HEK293T (cell line): ENCODE measurements around the gene INTS15.
"Not testable (repeated sequence)": the region's sequence is repeated elsewhere in the genome, so short reads cannot be mapped to it uniquely, and the experiment has no call there.

ENCODE experiments used
- CTCF ChIA-PET: fragments of 350-600 bp; formaldehyde crosslinking; extraction: SDS; loops from one replicate; lab custom pipeline; 2021; ENCODE audit warnings: antibody characterized with exemption, inconsistent platforms; lab: Yijun Ruan, JAX
- POLR2A ChIA-PET: fragments of 350-600 bp; formaldehyde crosslinking; extraction: SDS; loops from one replicate; lab custom pipeline; 2020; ENCODE audit warnings: antibody characterized with exemption, inconsistent platforms; lab: Yijun Ruan, JAX
- DNase-seq: peaks from one replicate; pipeline ENCODE4 v3.0.0; 2012; ENCODE audit warnings: mixed read lengths; ENCODE audit errors: extremely low spot score
- ARNT ChIP-seq: fragments of 450-650 bp; IDR thresholded peaks from 2 replicates; pipeline ENCODE4 v1.6.1; 2017; ENCODE audit warnings: mild to moderate bottlenecking
- BHLHE40 ChIP-seq: fragments of 450-650 bp; IDR thresholded peaks from 2 replicates; pipeline ENCODE4 v1.6.1; 2016; ENCODE audit warnings: mild to moderate bottlenecking, moderate library complexity, borderline replicate concordance
- CTBP1 ChIP-seq: fragments of 450-650 bp; IDR thresholded peaks from 2 replicates; pipeline ENCODE4 v1.6.1; 2016; ENCODE audit warnings: borderline replicate concordance
- ELF4 ChIP-seq: fragments of 450-650 bp; IDR thresholded peaks from 2 replicates; pipeline ENCODE4 v1.6.1; 2017; ENCODE audit warnings: antibody characterized with exemption
- FOXA1 ChIP-seq: fragments of 450-650 bp; IDR thresholded peaks from 2 replicates; pipeline ENCODE4 v1.6.1; 2016; ENCODE audit warnings: mild to moderate bottlenecking
- FOXK2 ChIP-seq: fragments of 450-650 bp; IDR thresholded peaks from 2 replicates; pipeline ENCODE4 v1.6.1; 2016; ENCODE audit warnings: mild to moderate bottlenecking
- FOXM1 ChIP-seq: fragments of 450-650 bp; IDR thresholded peaks from 2 replicates; pipeline ENCODE4 v1.6.1; 2017; ENCODE audit warnings: mild to moderate bottlenecking, borderline replicate concordance
- HDGF ChIP-seq: fragments of 450-650 bp; IDR thresholded peaks from 2 replicates; pipeline ENCODE4 v1.6.1; 2017; ENCODE audit warnings: antibody characterized with exemption, borderline replicate concordance
- L3MBTL2 ChIP-seq: fragments of 450-650 bp; conservative IDR thresholded peaks from 2 replicates; pipeline ENCODE4 v1.6.1; 2016; ENCODE audit warnings: mild to moderate bottlenecking
- LEF1 ChIP-seq: fragments of 450-650 bp; IDR thresholded peaks from 2 replicates; pipeline ENCODE4 v1.6.1; 2017; ENCODE audit warnings: mild to moderate bottlenecking, borderline replicate concordance
- NFRKB ChIP-seq: fragments of 450-650 bp; IDR thresholded peaks from 2 replicates; pipeline ENCODE4 v1.6.1; 2016; ENCODE audit warnings: mild to moderate bottlenecking, moderate library complexity
- PKNOX1 ChIP-seq: fragments of 450-650 bp; IDR thresholded peaks from 2 replicates; pipeline ENCODE4 v1.6.1; 2016
- SP1 ChIP-seq: fragments of 450-650 bp; IDR thresholded peaks from 2 replicates; pipeline ENCODE4 v1.6.1; 2017
- SUZ12 ChIP-seq: fragments of 450-650 bp; IDR thresholded peaks from 2 replicates; pipeline ENCODE4 v1.6.1; 2016; ENCODE audit warnings: mild to moderate bottlenecking
- TARDBP ChIP-seq: fragments of 450-650 bp; IDR thresholded peaks from 2 replicates; pipeline ENCODE4 v1.6.1; 2016
- ZNF384 ChIP-seq: fragments of 450-650 bp; IDR thresholded peaks from 2 replicates; pipeline ENCODE4 v1.6.1; 2016

Gene INTS15

GRCh38 chr7:6623589-6624245 lies 33.9 kb downstream of the INTS15 start:
- ChIA-PET CTCF (no interaction called here), POLR2A (interaction anchor here (3.5 kb wide), 1 partner anchor 13 kb away, joined by 11 read pairs; the partner anchor contains the start of gene ZNF316)
- DNase-seq, result no peak
- TF ChIP-seq LEF1 (no peak), ARNT (no peak), ELF4 (no peak), BHLHE40 (no peak), SP1 (no peak), NFRKB (no peak), TARDBP (no peak), HDGF (no peak)

DNA sequence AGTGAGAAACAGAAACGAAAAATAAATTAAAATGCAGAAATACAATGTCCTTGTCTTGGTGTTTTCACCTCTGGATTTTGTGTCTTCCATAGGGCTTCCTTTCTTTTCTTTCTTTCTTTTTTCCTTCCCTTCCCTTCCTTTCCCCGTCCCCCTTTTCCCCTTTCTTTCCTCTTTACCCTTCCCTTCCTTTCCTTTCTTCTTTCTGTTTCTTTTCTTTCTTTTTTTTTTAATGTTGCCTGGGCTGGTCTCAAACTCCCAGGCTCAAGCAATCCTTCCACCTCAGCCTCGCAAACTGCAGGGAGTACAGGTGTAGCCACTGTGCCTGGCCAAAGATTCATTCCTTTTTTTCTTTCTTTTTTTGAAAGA lies 34.4 kb downstream of the INTS15 start:
- no peak for DNase-seq
- ChIA-PET POLR2A (interaction anchor here (3.5 kb wide), 1 partner anchor 12 kb away, joined by 11 read pairs; the partner anchor contains the start of gene ZNF316), CTCF (no interaction called here)
- TF ChIP-seq FOXK2, result no peak

- TF ChIP-seq NFRKB, result no peak
- TF ChIP-seq ELF4, result no peak
- TF ChIP-seq PKNOX1, result peak; percentile 32; the same call in 1 of the 2 replicates
- POLR2A ChIA-PET, result no interaction called here
- CTCF ChIA-PET, result no interaction called here
- DNase-seq, result no peak
Measured at GRCh38 chr7:6628045-6628444, 38.2 kb downstream of the INTS15 start.

- no peak for DNase-seq
- ChIA-PET POLR2A (no interaction called here), CTCF (interaction anchor here (0.9 to 1.0 kb wide), 2 partner anchors 9 kb away, joined by 3 read pairs; no protein-coding TSS in a partner anchor)
- TF ChIP-seq ELF4, result no peak
- TF ChIP-seq ARNT, result no peak
- TF ChIP-seq CTBP1, result no peak
- no peak for TF ChIP-seq FOXA1
- TF ChIP-seq BHLHE40, result no peak
- no peak for TF ChIP-seq HDGF
- TF ChIP-seq ZNF384, result no peak
Measured at GRCh38 chr7:6630007-6630849, 40.4 kb downstream of the INTS15 start.

GRCh38 chr7:6631605-6632004 lies 41.8 kb downstream of the INTS15 start:
- ChIA-PET CTCF (no interaction called here), POLR2A (no interaction called here)
- TF ChIP-seq BHLHE40, result no peak
- no peak for TF ChIP-seq HDGF
- no peak for TF ChIP-seq SP1
- no peak for TF ChIP-seq ARNT
- TF ChIP-seq FOXK2, result no peak
- no peak for TF ChIP-seq CTBP1
- no peak for TF ChIP-seq LEF1
- no peak for TF ChIP-seq ELF4
- no peak for TF ChIP-seq FOXM1
- TF ChIP-seq L3MBTL2, result no peak
- no peak for TF ChIP-seq TARDBP
- no peak for TF ChIP-seq ZNF384
- no peak for TF ChIP-seq FOXA1
- DNase-seq, result no peak

- DNase-seq, result no peak
- TF ChIP-seq L3MBTL2, result no peak
- TF ChIP-seq SUZ12, result no peak
- no peak for TF ChIP-seq PKNOX1
- TF ChIP-seq NFRKB, result no peak
- no peak for TF ChIP-seq FOXA1
- no peak for TF ChIP-seq ARNT
- TF ChIP-seq ZNF384, result no peak
- no peak for TF ChIP-seq LEF1
- CTCF ChIA-PET, result no interaction called here
- POLR2A ChIA-PET, result no interaction called here
Measured at GRCh38 chr7:6634021-6634420, 44.2 kb downstream of the INTS15 start.

DNA sequence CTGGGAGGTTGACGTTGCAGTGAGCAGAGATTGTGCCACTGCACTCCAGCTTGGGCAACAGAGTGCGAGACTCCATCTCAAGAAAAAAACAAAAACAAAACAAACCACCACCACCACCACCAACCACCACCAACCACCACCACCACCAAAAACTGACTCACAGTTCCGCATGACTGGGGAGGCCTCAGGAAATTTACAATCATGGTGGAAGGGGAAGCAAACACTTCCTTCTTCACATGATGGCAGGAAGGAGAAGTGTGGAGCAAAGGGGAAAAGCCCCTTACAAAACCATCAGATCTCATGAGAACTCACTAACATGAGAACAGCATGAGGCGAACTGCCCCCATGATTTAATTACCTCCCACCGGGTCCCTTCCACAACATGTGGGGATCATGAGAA lies 45.1 kb downstream of the INTS15 start:
- DNase-seq, POLR2A ChIA-PET, CTCF ChIA-PET: not testable (repeated sequence)
